GM08714 (cell line): Measurements from ENCODE around the gene SH3BP5.
A peak's percentile ranks its signal among the peaks of the same experiment; 100 is the strongest.
"Not testable (repeated sequence)": the region's sequence is repeated elsewhere in the genome, so short reads cannot be mapped to it uniquely, and the experiment has no call there.

Source experiments
- H3K4me3 ChIP-seq: fragments of 200-500 bp; sonication (Bioruptor generic); 2 replicates; pipeline ENCODE4 v1.5.1; 2014; ENCODE audit warnings: mild to moderate bottlenecking, low read length, inconsistent platforms
- ZNF274 ChIP-seq: IDR thresholded peaks from 2 replicates; pipeline ENCODE4 v1.6.1; 2012; ENCODE audit warnings: mild to moderate bottlenecking, low read depth, low read length

SH3BP5 gene, protein sequence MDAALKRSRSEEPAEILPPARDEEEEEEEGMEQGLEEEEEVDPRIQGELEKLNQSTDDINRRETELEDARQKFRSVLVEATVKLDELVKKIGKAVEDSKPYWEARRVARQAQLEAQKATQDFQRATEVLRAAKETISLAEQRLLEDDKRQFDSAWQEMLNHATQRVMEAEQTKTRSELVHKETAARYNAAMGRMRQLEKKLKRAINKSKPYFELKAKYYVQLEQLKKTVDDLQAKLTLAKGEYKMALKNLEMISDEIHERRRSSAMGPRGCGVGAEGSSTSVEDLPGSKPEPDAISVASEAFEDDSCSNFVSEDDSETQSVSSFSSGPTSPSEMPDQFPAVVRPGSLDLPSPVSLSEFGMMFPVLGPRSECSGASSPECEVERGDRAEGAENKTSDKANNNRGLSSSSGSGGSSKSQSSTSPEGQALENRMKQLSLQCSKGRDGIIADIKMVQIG

DNA sequence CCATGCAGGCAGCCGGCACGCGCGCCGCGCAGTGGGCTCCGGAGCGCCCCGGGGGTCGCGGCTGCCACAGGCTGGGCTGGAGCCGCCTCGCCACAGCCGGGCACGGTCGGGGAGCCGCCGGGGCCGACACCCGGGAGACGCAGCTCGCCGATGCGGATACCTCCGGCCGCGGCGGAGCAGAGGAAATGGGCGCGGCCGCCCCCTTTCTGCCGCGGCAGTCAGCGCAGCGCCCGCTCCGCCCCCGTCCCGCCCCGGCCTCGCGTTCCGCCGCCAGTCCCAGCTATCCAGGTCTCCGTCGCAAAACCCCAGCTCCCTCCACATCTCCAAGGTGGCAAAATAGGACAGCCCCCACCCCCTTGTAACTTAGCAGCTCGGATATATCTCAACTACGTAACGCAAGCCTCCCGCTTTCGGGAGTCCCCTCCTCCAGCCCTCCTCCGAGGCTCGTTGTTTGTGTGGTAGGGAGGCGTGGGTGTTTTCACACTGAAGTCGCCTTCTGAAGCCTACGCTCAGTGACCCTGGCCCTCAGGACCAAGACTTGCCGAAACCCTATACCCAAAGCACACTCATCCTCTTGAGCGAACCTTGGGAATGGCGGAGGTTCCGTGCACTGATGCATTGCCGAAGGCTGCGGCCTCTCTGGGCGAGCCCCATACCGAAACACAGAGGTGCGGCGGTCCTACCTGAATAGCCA is at the start of gene SH3BP5:
Gene SH3BP5, minus strand, starts transcription at position 182 of the 694 bp plus-strand sequence. Its CDS starts 178 bp downstream, at position 4.
- TF ChIP-seq ZNF274, result no peak
- peak within 1 kb of the TSS; percentile 84 for H3K4me3 ChIP-seq

DNA sequence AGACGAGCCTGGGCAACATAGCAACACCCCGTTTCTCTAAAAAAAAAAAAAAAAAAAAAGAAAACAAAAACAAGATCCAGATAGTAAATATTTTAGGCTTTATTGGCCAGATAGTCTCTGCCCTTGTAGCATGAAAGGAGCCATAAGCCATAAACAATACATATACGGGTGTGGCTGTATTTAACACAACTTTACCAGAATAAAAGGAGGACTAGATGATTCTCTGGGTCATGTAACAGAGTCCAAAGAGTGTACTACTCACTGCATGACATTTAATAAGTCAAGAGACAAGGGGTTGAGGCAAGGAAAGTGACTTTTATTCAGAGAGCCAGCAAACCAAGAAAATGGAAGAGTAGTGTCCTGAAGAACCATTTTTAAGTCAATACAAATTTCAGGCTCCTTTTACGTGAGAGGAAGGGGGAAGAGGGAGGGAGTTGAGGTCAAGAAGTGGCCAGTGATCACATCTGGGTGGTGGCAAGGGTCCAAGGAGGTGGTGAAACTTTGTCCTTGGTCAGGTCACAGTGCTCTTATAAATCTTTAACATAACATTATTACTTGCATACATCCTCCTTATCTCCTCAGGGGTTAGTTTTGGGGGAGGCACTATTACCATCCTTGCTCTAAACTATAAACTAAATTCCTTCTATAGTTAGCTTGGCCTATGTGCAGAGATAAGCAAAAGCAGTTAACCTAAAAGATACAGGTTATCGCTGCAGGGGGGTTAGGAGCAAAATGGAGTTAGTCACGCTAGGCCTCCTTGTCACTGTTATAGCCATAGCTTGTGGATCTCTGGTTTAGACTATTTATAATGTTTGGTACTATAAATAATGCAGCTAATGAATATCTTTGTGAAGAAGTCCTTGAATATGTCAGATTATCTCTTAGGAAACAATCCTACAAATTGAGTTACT is 48.8 kb upstream of the SH3BP5 start:
- no peak for TF ChIP-seq ZNF274
- no peak overlapping the region for H3K4me3 ChIP-seq

DNA sequence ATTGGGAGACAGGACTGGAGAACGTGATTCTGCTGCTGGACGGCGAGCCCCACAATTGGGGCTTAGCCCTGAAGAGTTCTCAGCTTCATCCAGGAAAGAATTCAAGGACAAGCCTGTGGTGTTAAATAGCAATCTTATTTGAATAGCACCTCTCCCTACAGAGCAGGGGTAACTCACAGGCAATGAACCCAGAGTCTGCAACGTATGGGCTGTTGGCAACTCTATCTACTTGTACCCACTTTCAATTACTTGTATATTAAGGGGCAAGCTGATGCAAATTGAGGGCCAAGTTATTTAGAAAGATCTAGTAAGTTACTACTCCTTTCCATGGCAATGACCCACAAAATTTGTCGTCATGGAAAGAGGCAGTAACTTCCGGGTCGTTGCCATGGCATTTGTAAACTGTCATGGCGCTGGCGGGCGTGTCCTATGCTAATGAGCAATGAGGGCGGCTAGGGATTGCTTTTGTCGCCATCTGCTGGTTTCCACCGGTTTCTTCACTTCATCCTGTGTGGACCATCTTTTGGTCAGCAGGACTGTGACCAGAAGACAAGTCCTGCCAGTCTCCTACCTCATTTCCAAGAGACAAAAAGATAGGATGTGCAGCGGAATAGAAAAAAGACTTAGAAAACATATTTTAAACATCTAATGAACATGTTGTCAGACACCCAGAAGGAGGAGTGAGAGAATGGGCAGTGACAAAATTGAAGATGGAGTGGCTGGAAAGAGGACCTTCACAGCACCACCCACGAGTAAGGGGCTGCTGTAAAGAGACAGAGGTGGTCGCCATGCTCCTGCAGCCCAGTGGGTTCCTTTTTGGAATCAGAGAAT is 45.8 kb upstream of the SH3BP5 start:
- no peak overlapping the region for H3K4me3 ChIP-seq
- TF ChIP-seq ZNF274, result no peak

DNA sequence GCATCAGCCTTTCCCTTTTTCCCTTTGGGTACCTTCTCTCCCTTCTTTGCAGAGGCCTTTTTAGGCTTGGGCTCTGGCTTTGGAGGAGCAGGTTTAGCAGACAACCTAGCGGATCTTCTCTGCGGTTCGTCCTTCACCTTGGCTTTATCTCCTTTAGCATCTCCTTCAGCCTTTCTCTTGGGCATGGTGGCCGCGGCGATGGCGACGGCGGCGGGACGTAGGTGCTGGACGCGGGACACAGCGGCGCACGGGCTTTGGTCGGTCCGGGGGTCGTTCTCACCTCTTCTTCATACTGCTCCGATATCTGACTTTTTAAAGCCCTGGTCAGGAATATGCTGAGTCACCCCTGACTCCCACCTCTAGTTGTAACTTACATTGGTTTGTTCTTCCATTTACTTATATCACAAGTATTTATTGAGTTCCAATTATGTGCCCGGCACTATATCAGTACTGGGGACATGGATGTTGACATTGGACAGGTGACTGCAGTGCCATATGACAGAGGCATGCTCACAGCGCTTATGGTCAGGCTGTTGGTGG is 43.1 kb upstream of the SH3BP5 start:
- H3K4me3 ChIP-seq, result no peak overlapping the region
- no peak for TF ChIP-seq ZNF274

DNA sequence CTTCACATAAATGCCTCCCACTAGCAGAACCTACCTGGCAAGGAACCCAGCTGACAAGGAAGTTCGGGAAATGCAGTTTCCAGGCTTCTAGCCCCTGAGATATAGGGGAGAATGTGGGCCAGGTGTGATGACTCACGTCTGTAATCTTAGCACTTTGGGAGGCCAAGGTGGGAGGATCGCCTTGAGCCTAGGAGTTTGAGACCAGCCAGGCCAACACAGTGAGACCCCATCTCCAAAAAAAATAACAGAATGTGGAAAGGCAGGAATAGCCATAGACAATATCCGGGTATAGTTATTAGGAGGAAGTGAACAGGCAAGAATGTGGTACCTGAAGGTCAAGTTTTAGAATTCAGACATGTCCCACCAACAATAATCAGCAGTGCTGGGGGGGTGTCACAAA is 40.5 kb upstream of the SH3BP5 start:
- no peak for TF ChIP-seq ZNF274
- H3K4me3 ChIP-seq, result no peak overlapping the region

DNA sequence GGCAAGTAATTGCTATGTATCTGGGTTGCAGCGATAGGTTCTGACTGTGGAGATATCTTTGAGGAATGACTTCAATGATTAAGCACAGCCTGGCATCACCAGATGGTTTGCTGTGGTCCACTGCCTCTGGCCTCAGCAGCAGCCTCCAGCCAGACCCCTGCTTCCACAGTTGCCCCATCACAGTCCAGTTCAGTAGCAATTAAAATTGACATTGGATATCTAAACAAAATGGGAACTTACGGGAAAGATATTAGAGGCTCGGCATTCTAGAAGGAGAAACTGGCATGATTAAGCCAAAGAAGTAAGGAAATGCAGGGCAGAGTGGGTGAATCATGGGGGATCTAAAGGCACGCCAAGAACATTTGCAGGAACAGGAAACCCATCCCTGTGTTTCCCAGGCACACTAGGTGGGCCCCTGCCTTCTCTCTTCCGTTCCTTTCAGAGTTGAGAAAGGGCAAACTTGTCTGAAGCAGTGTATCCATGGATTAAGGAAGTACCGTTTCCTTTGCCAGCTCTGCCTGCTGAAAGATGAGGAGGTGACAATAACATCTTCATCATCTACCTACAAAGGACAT is 36.3 kb upstream of the SH3BP5 start:
- TF ChIP-seq ZNF274, result no peak
- H3K4me3 ChIP-seq, result no peak overlapping the region

DNA sequence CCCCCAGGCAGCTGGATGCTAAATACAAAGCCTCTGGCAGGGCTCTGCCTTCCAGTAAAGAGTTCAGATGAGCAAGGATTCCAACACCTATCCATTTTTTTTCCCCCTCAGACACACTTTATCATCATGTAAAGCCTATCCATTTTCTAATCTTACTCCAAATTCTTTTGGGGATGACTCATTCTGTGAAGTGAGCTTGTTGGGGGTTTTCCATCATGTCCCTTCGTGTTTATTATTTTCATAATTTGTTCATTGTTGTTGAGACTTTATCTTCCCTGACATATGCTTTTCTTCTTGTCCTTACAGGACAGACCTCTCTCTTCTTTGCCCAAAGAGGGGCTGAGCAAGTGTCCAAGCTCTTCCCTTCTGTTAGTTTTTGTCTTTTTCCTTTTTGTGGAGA is 34.7 kb upstream of the SH3BP5 start:
- H3K4me3 ChIP-seq, result no peak overlapping the region
- no peak for TF ChIP-seq ZNF274

DNA sequence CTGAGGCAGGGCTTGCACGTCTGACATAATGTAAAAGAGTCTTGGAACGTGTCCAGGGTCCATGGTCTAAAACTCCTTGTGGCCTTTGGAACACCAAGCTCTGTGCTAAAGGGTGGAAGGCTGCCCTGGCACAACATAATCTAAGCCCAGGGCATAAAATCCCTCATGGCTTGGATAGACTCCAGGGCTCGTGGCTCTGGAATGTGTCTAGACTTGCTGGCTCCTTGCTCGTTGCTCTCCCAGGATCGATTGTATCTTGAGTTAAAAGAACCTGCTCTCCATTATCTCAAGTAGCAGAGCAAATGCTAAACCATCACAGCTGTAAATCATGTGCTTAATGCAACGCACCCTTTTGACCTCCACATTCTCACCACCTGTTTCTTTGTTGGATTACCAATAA is 31.7 kb upstream of the SH3BP5 start:
- H3K4me3 ChIP-seq, result not testable (repeated sequence)

DNA sequence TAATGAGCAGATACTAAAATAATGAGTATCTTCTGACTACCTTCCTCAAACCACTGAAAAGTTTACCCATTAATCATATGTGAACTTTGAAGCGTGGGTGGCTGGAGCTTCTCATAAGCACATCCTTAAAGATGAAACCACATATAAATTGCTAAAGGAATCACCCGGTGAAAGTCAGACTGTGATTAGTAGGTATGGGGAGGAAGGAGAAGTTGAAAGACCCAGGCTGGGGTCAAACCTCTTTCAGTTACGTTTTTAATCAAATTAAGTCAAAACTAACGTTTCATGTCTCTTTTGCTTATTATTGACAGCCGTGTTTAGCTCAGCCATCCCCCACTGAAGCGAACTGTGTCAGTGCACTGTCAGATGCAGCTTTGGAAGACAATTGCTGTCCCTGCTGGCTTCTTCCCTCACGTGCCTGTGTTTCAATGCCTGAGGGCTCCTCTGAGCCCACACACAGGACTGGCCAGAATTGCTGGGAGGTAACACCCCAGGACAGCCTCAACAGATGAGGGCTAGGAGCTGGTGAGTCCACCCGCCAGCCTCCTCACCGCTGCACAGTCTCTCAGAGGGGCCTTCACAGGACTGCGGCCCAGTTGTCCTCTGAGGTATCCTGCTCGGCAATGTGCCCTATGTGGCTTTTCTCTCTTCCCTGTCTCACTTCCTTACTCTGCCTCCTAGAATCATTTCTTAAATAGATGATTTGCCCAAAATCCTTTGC is 29.3 kb upstream of the SH3BP5 start:
- no peak for TF ChIP-seq ZNF274
- peak overlapping the region; percentile 1; the same call in 1 of the 2 replicates for H3K4me3 ChIP-seq

DNA sequence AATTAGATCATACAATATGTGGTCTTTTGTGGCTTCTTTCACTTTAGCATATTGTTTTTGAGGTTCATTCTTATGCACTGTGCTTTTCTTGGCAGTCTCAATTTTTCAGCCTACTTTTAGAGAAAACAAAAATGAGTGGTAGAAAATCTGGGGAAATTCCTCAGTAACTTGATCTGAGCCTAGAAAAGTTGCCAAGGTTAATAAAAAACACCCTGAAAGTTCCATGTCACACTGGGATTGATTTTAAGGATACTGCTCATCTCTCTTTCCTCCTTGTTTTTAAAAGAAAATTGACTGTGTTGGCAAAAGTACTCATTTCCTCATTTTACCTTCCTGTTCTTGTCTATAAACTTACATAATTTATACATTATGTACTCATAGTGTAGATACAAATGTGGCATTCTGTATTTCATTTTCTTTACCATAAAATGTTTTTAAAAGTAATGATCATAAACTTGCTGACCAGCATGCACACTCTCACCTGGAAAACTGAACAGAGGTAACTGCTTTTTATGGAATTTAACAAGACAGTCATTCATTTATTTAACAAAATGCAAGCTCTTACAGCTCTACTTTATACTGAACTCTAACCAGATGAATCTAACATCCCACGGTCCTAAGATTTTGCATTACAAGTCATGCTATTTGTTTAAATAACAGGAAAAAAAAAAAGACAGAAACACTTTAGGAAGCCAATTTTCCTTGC is 28.6 kb upstream of the SH3BP5 start:
- TF ChIP-seq ZNF274, result no peak
- no peak overlapping the region for H3K4me3 ChIP-seq

DNA sequence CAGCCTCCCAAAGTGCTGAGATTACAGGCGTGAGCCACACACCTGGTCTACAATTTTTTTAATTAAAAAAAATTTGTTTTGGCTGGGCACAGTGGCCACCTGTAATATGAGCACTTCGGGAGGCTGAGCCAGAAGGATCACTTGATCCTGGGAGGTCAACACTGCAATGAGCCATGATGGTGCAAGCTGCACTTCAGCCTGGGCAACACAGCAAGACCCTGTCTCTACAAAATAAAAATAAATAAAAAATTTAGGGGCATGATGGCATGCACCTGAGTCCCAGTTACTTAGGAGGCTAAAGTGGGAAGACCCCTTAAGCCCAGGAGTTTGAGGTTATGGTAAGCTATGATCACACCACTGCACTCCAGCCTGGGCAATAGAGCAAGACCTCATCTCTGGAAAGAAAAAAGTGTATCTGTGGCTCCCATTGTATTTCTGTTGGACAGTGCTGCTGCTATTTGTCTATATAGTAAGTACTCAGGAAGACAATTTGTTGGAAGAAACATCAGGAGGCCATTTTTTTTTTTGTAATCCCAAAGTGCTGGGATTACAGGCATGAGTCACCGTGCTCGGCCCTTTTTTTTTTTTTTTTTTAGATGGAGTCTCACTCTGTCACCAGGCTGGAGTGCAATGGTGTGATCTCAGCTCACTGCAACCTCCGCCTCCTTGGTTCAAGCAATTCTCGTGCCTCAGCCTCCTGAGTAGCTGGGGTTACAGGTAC is 27.5 kb upstream of the SH3BP5 start:
- TF ChIP-seq ZNF274, result no peak
- H3K4me3 ChIP-seq, result no peak overlapping the region

DNA sequence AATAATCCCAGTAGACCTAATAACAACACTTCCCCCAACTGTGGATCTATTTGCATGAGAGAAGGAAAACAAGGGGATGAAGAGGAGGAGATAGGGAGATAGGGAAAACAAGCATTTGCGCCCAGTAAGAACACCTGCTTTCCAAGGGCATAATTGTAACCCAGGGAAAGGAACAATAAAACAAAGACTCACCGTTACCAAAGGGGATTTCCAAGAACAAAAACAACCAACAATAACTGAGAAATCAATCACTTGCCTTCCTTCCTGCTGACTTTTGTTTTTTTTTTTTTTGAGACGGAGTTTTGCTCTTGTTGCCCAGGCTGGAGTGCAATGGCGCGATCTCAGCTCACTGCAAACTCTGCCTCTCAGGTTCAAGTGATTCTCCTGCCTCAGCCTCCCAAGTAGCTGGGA is 24.3 kb upstream of the SH3BP5 start:
- not testable (repeated sequence) for H3K4me3 ChIP-seq
